CD4-positive, alpha-beta T cell treated with Interleukin-6 at 100 ng/mL for 8 hours (primary cell): ENCODE data around the gene SPOCK3.
"Not testable (repeated sequence)": the region's sequence is repeated elsewhere in the genome, so short reads cannot be mapped to it uniquely, and the experiment has no call there.

ENCODE experiments used
- DNase-seq: peaks from one replicate; pipeline ENCODE4 v3.0.0-alpha.2; 2020; ENCODE audit warnings: mixed read lengths, low spot score

SPOCK3 gene

DNA sequence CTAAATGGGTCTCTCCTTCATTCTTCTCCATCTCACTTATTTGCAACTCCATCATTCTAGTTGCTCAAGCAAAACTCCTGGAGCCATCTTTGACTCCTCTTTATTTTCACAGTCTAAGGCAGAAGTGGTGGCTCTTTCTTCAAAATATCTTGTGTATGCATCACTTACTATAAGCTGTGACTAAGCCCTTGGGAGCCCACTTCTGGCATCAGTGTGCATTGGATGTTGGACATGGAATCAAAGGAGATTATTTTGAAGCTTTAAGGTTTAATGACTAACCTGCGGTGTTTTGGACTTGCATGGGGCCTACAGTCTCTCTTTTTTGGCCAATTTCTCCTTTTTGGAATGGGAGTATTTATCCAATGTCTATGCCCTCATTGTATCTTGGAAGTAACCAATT is 276.8 kb downstream of the SPOCK3 start:
- no peak for DNase-seq

DNA sequence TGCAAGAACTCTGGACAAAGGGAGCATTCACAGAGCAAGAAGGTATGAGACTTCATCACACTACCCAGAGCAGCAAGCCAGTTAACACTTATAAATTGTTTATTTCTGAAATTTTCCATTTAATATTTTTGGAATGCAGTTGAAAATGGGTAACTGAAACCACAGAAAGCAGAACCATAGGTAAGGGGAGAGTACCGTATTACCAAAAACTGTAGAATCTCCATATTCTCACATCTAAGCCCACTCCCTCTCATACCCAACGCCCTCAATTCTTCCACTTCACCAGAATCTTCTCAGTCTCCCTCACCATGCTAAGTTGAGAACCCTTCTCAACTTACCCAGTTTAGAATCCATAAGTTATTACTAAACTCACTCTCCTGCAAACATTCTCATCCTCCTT is 277.8 kb downstream of the SPOCK3 start:
- DNase-seq, result no peak

DNA sequence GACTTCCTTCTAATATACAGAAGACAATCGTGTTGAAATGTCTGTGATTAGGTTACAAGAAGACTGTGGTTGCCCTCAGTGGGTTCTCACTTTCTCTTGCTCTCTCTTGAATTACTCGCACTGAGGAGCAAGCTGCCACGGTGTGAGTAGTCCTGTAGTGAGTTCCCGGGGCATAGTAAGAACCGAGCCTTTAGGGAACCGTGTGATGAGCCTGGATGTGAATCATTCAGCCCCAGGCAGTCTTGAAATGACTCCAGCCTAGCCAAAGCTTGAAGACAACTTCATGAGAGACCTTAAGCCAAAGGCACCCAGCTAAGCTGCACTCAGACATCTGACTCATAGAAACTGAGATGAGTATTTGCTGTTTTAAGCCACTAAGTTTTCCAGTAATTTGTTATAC is 292.7 kb downstream of the SPOCK3 start:
- no peak for DNase-seq

DNA sequence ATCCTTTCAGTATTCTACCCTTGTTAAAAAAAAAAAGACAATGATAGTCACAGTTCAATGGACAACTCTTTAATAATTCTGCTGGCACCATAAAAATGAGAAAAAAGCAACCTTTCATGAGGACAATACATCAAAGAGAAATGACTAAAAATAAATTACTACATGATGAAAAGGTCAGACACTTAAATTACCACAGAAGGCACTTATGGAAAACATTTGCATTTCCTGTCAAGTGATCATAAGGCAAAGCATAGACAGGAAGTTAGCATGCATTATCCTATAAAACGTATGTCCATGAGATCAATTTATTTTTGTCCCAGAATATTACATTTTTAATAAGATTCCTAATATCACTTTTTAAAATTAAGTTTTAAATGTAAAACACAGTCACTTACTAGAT is 303.8 kb downstream of the SPOCK3 start:
- DNase-seq, result no peak

DNA sequence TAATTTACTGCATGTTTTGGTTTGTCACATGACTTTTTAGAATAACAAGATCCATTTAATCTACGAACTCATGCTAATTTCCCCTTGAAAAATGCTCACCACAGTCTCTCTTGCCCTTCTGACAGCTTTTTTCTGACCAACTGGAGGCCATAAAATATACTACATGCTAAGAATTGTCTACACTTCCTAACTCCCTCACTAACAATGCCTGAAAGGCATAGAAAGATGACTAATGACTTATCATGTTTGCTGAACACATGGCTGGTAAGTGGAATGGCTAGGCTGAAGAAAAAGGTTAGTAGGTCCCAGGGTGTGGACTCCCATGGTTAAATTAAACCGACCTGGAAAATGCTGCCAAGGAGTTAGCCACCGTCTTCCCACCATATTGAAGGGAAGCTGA is 309.9 kb downstream of the SPOCK3 start:
- DNase-seq, result no peak

DNA sequence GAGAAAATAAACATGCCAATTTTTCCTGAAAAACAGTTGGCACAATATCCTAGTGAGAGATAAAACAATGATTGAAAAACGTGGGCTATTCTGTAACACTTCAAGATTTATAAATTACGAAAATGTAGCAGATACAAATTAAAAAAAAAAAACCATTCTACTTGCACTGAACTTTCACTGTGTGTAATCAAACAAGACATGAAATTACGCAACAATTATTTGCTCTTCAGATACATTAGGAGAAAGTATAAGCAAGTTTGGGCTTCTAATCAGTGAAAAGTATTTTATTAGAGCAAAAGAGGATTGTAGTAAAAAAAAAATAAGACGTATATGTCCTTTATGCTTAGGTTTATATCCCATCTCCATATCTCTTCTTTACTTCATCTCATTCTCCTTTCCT is 320.4 kb downstream of the SPOCK3 start:
- DNase-seq, result no peak

- no peak for DNase-seq
Observed at GRCh38 chr4:166903408-166903807, 330.9 kb downstream of the SPOCK3 start.

DNA sequence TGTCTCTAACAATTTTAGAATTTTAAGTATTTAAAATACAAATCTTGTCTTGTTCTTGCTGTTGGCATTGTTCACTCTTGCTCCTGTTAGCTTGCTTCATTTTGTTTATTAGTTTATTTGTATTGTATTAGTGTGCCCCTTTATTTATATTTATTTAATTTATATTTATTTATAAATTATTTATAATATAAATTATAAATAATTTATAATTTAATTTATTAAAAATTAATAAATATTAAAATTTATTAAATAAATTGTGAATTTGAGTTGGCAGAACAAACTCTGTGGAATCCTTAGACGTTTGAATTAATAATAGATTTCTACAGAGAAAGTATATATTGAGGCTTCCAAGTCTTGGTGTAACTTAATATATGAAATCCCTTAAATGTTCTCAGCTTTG is 331.4 kb downstream of the SPOCK3 start:
- no peak for DNase-seq

DNA sequence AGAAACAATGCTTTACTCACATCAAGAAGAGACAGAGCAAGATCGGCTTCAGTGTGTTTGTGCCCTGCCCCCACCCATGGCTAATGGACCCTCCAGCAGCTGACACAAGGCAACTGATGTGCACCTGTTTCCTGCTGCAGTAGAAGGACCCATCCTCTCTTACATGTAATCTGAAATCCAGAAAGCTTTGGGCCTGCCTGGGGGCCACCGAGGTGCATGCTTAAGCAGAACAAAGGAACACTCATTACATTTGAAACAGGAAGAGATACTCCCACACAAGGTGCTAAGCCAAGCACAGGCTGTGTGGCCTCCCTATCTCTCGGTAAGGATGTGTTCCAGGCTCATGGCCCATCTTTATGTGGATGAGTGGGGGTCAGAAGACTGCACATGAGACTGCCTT is 338.0 kb downstream of the SPOCK3 start:
- DNase-seq, result no peak

DNA sequence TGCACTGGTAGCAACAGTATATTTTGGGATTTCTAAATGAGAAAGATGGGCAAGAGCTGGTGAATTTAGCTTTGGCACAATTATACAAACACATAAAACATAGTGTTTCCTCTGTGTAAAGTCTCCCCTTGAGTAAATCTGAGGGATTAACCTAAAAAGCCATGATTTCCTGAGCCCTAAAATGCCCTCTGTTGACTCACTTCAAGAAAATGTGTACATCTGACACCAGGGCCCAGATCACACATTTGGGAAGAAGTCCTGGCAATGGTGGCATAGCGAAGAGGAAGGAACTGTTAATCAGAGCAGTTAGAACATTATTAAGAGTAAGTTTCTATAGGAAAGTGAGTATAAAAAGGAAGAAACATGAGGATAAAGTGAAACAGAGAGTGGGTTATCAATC is 338.5 kb downstream of the SPOCK3 start:
- DNase-seq, result no peak

GRCh38 chr4:166887457-166887856 is 346.8 kb downstream of the SPOCK3 start:
- DNase-seq, result no peak

DNA sequence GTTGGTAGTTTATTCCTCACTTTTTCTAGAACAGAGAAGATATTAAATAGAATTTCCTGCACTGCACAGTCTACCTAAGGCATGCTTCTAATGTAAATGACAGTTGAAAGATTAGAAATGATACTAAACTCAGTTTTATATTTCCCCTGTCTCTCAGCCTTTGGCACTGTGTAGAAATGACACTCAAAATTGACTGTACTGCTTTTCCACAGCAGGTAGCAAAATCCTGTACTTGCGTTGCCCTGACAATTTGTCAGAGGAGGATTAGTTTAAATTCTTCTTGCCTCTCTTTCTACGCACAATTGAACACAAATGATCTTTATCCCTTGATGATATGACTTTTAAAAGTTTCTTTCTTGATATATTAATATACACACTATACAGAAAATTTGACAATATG is 347.6 kb downstream of the SPOCK3 start:
- DNase-seq, result no peak

- no peak for DNase-seq
Observed at GRCh38 chr4:166882221-166882620, 352.1 kb downstream of the SPOCK3 start.

DNA sequence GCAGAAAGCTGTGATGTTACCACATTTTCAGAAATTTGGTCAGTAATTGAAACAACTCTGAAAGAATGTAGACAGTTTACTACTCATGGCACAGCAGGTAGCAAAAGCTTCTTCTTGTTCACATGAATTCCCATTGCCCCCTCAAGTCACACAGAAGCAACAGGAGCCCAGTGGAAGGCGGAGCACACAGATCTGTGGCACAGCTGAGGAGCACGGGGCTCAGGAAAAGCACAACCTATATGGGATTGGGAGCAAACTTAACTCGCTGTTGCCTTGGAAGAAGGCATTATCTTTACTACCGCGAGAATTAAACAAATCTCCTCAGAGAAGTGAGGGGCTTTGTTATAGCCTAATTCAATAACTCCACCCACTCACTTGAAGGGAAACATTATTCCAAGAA is 358.5 kb downstream of the SPOCK3 start:
- no peak for DNase-seq

DNA sequence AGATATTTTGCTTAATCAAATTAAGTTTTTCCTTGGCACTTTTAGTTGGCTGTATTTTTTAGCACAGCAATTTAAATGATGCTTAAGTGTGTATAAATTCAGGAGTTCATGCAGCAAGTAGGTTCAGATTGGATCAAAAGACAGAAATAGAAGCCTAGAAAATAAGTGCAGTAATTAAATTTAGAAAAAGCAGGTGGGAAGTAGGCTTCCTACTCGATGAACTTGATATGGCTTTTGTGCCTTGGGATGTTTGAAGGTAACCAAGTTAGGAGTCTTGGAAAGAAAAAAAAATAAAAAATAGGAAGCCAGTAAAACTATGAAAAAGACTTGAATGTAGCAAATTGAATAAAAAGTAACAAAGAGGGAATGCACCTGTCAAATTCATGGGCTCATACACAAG is 372.3 kb downstream of the SPOCK3 start:
- no peak for DNase-seq

- DNase-seq, result not testable (repeated sequence)
Observed at GRCh38 chr4:166850398-166850797, 383.9 kb downstream of the SPOCK3 start.

- DNase-seq, result no peak
Observed at GRCh38 chr4:166846939-166847338, 387.4 kb downstream of the SPOCK3 start.

- no peak for DNase-seq
Observed at GRCh38 chr4:166842795-166843261, 391.5 kb downstream of the SPOCK3 start.

DNA sequence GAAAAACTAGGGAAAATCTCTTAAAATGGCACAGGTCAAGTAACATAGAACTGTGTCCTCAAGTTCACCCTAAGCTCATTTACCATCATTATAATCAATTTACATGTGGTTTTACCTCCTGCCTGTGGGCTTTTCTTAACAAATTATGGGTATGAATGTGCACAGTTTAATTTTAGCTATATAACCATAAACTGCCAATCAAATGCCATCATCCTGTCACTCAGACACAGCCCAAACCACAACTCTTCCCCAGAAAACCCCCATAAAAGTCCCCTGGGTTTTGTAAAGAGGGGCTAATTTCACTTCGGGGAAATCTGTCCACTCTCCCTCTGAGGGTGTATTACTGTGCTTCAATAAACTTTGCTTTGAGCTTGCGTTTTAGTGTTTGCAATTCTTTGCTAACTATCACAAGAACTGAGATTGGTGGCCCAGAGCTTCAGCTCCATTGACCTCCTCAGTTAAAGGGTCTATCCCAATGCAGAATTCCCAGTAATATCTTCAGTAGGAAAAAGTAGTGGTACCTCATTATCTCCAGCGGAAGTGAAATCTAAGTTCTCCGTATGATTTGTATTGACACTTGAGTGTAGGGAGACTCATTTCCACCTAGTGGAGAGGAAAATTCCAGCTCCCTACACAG is 394.6 kb downstream of the SPOCK3 start:
- DNase-seq, result no peak

GRCh38 chr4:166838975-166839614 is 395.2 kb downstream of the SPOCK3 start:
- no peak for DNase-seq

GRCh38 chr4:166836865-166837264 is 397.4 kb downstream of the SPOCK3 start:
- DNase-seq, result no peak

DNA sequence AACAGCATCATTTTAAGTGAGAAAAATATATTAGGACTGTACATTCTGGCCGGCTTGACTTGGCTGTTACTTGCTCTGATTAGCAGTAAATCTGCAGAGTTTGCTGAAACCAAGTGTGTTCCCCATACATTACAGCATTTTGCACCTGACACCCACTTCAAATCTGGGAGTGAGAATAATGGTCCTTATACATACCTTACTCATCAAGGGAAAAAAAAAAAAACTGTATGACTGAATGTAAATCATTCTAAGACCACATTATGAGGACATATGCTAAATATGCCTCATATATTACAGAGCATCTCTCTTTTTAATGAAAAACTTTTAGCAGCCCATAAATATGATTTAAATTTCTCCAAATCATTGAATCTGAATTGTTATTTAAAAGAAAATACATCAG is 406.7 kb downstream of the SPOCK3 start:
- DNase-seq, result no peak

DNA sequence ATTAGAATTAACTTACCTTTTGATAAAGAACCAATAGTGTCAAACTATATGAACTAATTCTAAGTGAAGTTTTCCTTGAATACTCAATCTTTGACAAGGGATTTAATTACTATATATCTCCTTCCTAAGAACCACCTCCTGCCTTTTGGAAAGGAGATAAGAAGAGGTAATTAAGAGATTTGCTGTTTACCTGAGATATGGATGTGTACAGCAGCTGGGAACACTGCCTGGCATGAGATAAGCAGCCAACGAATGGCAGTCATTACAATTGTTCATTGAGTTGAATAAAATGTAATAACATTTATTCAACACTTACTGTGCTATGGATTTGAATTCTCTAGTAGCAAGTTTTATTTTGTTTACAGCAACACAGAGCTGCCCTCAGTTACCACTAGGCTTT is 407.1 kb downstream of the SPOCK3 start:
- no peak for DNase-seq

- no peak for DNase-seq
Observed at GRCh38 chr4:166823848-166824247, 410.4 kb downstream of the SPOCK3 start.
